HEK293 (cell line): Measurements from ENCODE around the gene SLC28A1.

Source experiments
- CTCF ChIP-seq: fragments of 450-650 bp; formaldehyde crosslinking; IDR thresholded peaks from 2 replicates; pipeline ENCODE4 v1.5.1; 2016; ENCODE audit warnings: missing biosample characterization, missing genetic modification characterization
- GLIS1 ChIP-seq: fragments of 450-650 bp; formaldehyde crosslinking; IDR thresholded peaks from 2 replicates; pipeline ENCODE4 v1.5.1; 2016; ENCODE audit warnings: missing biosample characterization, missing genetic modification characterization
- PRDM1 ChIP-seq: fragments of 450-650 bp; formaldehyde crosslinking; IDR thresholded peaks from 2 replicates; pipeline ENCODE4; 2016; ENCODE audit warnings: missing biosample characterization, missing genetic modification characterization
- REST ChIP-seq: fragments of 450-650 bp; formaldehyde crosslinking; IDR thresholded peaks from 2 replicates; pipeline ENCODE4 v1.5.1; 2016; ENCODE audit warnings: missing biosample characterization, missing genetic modification characterization
- SETDB1 ChIP-seq: IDR thresholded peaks from one replicate; pipeline ENCODE4 v1.6.1; 2017; ENCODE audit warnings: mild to moderate bottlenecking, low read length, moderate library complexity, mixed read lengths; ENCODE audit not compliant: insufficient read length
- YY1 ChIP-seq: fragments of 450-650 bp; formaldehyde crosslinking; IDR thresholded peaks from 2 replicates; pipeline ENCODE4 v1.5.1; 2018; ENCODE audit warnings: missing biosample characterization, missing genetic modification characterization
- ZFP41 ChIP-seq: fragments of 450-650 bp; formaldehyde crosslinking; IDR thresholded peaks from 2 replicates; pipeline ENCODE4 v1.5.1; 2016; ENCODE audit warnings: missing biosample characterization, missing genetic modification characterization, borderline replicate concordance
- ZNF23 ChIP-seq: fragments of 450-650 bp; formaldehyde crosslinking; IDR thresholded peaks from 2 replicates; pipeline ENCODE4 v1.5.1; 2016; ENCODE audit warnings: missing biosample characterization, missing genetic modification characterization, borderline replicate concordance
- ZNF629 ChIP-seq: fragments of 450-650 bp; formaldehyde crosslinking; IDR thresholded peaks from 2 replicates; pipeline ENCODE4 v1.5.1; 2017; ENCODE audit warnings: missing biosample characterization, missing genetic modification characterization
- ZNF707 ChIP-seq: fragments of 450-650 bp; formaldehyde crosslinking; IDR thresholded peaks from 2 replicates; pipeline ENCODE4 v1.5.1; 2016; ENCODE audit warnings: missing biosample characterization, missing genetic modification characterization
- TF ChIP-seq, protein P1 (sequence below): fragments of 450-650 bp; formaldehyde crosslinking; IDR thresholded peaks from 2 replicates; pipeline ENCODE4 v1.5.1; 2016; ENCODE audit warnings: missing biosample characterization, missing genetic modification characterization
- TF ChIP-seq, protein P2 (sequence below): fragments of 450-650 bp; formaldehyde crosslinking; IDR thresholded peaks from 2 replicates; pipeline ENCODE4 v1.5.1; 2016; ENCODE audit warnings: missing biosample characterization, missing genetic modification characterization, borderline replicate concordance

- TF ChIP-seq ZNF629 (tag by site-specific recombination) (no peak), SETDB1 (no peak), CTCF (no peak), REST (tag by site-specific recombination) (no peak), ZNF707 (tag by site-specific recombination) (no peak), ZNF23 (tag by site-specific recombination) (no peak), PRDM1 (no peak), ZFP41 (no peak), GLIS1 (tag by site-specific recombination) (no peak), YY1 (tag by site-specific recombination) (no peak)
- TF ChIP-seq, protein P1, sequence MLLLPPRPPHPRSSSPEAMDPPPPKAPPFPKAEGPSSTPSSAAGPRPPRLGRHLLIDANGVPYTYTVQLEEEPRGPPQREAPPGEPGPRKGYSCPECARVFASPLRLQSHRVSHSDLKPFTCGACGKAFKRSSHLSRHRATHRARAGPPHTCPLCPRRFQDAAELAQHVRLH (tag by site-specific recombination), result no peak
- TF ChIP-seq, protein P2, sequence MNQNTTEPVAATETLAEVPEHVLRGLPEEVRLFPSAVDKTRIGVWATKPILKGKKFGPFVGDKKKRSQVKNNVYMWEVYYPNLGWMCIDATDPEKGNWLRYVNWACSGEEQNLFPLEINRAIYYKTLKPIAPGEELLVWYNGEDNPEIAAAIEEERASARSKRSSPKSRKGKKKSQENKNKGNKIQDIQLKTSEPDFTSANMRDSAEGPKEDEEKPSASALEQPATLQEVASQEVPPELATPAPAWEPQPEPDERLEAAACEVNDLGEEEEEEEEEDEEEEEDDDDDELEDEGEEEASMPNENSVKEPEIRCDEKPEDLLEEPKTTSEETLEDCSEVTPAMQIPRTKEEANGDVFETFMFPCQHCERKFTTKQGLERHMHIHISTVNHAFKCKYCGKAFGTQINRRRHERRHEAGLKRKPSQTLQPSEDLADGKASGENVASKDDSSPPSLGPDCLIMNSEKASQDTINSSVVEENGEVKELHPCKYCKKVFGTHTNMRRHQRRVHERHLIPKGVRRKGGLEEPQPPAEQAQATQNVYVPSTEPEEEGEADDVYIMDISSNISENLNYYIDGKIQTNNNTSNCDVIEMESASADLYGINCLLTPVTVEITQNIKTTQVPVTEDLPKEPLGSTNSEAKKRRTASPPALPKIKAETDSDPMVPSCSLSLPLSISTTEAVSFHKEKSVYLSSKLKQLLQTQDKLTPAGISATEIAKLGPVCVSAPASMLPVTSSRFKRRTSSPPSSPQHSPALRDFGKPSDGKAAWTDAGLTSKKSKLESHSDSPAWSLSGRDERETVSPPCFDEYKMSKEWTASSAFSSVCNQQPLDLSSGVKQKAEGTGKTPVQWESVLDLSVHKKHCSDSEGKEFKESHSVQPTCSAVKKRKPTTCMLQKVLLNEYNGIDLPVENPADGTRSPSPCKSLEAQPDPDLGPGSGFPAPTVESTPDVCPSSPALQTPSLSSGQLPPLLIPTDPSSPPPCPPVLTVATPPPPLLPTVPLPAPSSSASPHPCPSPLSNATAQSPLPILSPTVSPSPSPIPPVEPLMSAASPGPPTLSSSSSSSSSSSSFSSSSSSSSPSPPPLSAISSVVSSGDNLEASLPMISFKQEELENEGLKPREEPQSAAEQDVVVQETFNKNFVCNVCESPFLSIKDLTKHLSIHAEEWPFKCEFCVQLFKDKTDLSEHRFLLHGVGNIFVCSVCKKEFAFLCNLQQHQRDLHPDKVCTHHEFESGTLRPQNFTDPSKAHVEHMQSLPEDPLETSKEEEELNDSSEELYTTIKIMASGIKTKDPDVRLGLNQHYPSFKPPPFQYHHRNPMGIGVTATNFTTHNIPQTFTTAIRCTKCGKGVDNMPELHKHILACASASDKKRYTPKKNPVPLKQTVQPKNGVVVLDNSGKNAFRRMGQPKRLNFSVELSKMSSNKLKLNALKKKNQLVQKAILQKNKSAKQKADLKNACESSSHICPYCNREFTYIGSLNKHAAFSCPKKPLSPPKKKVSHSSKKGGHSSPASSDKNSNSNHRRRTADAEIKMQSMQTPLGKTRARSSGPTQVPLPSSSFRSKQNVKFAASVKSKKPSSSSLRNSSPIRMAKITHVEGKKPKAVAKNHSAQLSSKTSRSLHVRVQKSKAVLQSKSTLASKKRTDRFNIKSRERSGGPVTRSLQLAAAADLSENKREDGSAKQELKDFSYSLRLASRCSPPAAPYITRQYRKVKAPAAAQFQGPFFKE, result no peak
Measured at GRCh38 chr15:84861781-84862180, 22.7 kb upstream of the SLC28A1 start.
